Muscle of leg (tissue), 16 donors: Measurements from ENCODE around the gene ACSBG1. TPM values are rescaled to one million over a fixed set of nuclear protein-coding genes. Genes with fewer than 3 reads are reported as not detected.
A peak's percentile ranks its signal among the peaks of the same experiment; 100 is the strongest.

Experiments
- DNase-seq: peaks from one replicate; pipeline ENCODE4 v3.0.0; 2013
- H3K27ac ChIP-seq: one replicate; pipeline ENCODE4 v1.5.1; 2013; ENCODE audit warnings: mild to moderate bottlenecking, low read length, control low read depth
- H3K27me3 ChIP-seq: one replicate; pipeline ENCODE4 v1.6.1; 2013; ENCODE audit warnings: low read length; ENCODE audit not compliant: control insufficient read depth, insufficient read depth
- H3K36me3 ChIP-seq: one replicate; pipeline ENCODE4 v1.6.1; 2013; ENCODE audit warnings: low read length; ENCODE audit not compliant: control insufficient read depth, insufficient read depth
- H3K4me1 ChIP-seq: one replicate; pipeline ENCODE4 v1.6.1; 2013; ENCODE audit warnings: low read length; ENCODE audit not compliant: control insufficient read depth, insufficient read depth
- H3K4me3 ChIP-seq: one replicate; pipeline ENCODE4 v1.5.1; 2013; ENCODE audit warnings: low read length, control low read depth
- H3K9me3 ChIP-seq: replicated peaks from 2 replicates; pipeline ENCODE4 v1.6.1; 2013; ENCODE audit warnings: low read depth, low read length; ENCODE audit not compliant: control insufficient read depth
- WGBS: methylation state at CpG from one replicate; pipeline ENCODE4 v1.1.5; 2013; ENCODE audit warnings: missing lambda C conversion rate; ENCODE audit not compliant: insufficient coverage; 5-methylcytosine and 5-hydroxymethylcytosine counted together
- long read RNA-seq, 11 donors: transcript quantifications; one replicate each; lab custom pipeline, GENCODE V29; 2026
- polyA plus RNA-seq, 8 donors: library from polyadenylated mRNA; unstranded; fragments of 120-200 nt; gene quantifications; one replicate each; pipeline versions ENCODE4 v1.2.1 to v1.2.3, GENCODE V29; 2013; ENCODE audit warnings: inconsistent platforms in 1 of 8, low replicate concordance in 1 of 8; ENCODE audit not compliant: insufficient read length in 8 of 8, insufficient read depth in 1 of 8
- total RNA-seq: library from RNA; stranded (reverse); fragments of 120-200 nt; gene quantifications from one replicate; pipeline ENCODE4 v1.2.4, GENCODE V29; 2013

ACSBG1 gene
- 0.22 TPM for total RNA-seq
- 1 to 10 TPM in 1 of 8 donors, under 1 TPM in 7; 0.44 to 2.1 (median 0.58) TPM for polyA plus RNA-seq
- long read RNA-seq, donor 1 = 0 reads
- long read RNA-seq, donor 2 = 0 reads
- long read RNA-seq, donor 3 = 0 reads
- long read RNA-seq, donor 4 = 0 reads
- long read RNA-seq, donor 5, partial matches to known transcripts = 49 of 49 reads
- long read RNA-seq, donor 5, other reads (novel, unspliced or antisense) = 0 of 49 reads
- long read RNA-seq, donor 6 = 0 reads
- long read RNA-seq, donor 7, partial matches to known transcripts = 0 of 9 reads
- long read RNA-seq, donor 7, other reads (novel, unspliced or antisense) = 9 of 9 reads
- long read RNA-seq, donor 8 = 0 reads
- long read RNA-seq, donor 9 = 0 reads
- long read RNA-seq, donor 10 = 0 reads
- long read RNA-seq, donor 11 = 0 reads

DNA sequence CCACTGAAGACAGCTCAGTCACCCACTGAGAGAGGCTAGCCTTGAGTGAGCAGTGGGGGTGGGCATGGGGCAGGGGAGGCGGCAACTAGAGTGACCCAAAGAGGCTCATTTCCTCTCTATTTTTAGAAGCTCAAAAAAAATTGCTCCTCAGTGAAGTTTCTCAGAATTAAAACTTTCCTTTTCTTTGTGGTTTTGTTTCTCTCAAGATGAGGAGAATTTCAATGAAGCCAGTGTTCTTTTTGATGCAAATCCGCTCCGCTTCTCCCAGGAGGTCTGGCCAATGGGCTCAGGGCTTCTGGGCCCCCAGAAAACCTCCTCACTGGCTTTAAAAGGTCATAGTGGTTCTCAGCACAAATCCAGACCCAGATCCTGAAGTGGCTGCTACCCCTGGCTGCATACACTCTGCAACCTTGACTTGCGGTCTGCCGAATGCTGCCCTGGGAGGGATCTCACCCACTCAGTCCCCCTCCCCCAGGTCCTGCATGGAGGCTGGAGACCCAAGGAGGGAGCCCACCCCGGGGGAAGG, at the start of gene ACSBG1:
TSS of gene ACSBG1 (minus strand) at position 51 of the 526 bp plus-strand sequence. CDS start 64 bp downstream, outside the sequence.
- Histone ChIP-seq H3K9me3 (no peaks in the 10 kb centered on the region), H3K27ac (no peak within 1 kb of the TSS)
- 61% methylated on average over 2 of the region's 6 CpGs for WGBS

DNA sequence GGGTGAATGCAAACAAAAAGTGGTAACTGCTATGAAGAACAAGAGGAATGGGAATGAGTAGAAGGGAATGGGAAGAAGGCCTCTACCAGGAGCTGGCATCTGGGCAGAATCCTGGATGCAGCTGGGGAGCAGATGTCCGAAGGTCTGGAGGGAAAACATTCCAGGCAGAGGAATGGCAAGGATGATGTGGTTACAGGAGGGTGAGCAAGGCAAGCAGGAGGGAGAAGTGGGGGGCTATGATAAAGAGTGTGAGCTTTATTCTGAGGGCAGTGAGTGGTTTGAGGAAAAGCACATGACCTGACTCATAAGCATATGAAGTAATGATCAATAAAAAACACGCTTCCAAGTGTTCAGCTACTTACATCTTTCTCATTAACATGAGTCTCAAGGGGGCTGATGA, 48.0 kb upstream of the ACSBG1 start:
- WGBS = 94% methylated on average over 1 of the region's 2 CpGs
- no peak for DNase-seq
- no peak overlapping the region for H3K4me3 ChIP-seq
- H3K27ac ChIP-seq = no peak overlapping the region
- no peaks in the 10 kb centered on the region for H3K27me3 ChIP-seq
- no peaks in the 10 kb centered on the region for H3K9me3 ChIP-seq
- peaks cover 71% of the 10 kb centered on the region for H3K36me3 ChIP-seq
- H3K4me1 ChIP-seq = peaks cover 4% of the 10 kb centered on the region

More for the DNA sequence above, at the start of gene ACSBG1:
- Histone ChIP-seq H3K4me1 (peaks cover 2% of the 10 kb centered on the region), H3K36me3 (no peaks in the 10 kb centered on the region), H3K4me3 (no peak within 1 kb of the TSS), H3K27me3 (peaks cover 2% of the 10 kb centered on the region)
- DNase-seq = no peak

DNA sequence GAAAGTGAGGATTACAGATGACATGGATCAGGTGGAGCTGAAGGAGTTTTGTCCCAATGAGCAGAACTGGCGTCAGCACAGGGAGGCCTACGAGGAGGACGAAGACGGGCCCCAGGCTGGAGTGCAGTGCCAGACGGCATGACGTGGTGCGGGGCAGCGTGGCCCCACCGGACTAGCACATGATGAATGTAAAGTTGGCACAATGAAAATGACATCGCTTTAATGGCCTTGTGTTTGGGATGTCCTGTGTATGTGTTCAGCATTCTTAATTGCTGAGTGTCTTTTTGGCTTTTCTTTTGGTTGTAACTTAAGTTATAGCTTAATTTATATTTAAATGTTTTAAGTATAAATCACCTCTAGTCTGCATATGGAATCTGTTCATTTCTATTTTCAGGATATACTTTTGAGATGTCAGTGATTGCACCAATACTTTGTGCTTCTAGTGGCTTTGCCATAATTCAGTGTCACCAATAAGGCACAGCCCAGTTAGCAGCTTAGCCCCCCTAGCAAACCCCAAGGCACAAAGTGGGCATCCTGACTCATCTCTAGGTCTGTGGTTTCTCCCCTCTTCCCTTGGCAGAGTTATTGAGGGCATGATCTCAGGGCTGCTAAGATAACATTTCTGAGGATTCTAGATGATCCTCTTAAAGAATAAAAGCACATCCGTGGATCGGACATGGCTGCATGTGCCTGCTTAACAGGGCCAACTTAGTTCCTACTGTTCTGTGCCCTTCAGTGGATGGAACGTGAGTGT, 46.1 kb upstream of the ACSBG1 start:
- no peak overlapping the region for H3K4me3 ChIP-seq
- H3K4me1 ChIP-seq = peaks cover 10% of the 10 kb centered on the region
- H3K27me3 ChIP-seq = no peaks in the 10 kb centered on the region
- peaks cover 68% of the 10 kb centered on the region for H3K36me3 ChIP-seq
- WGBS = 90% methylated on average over 12 of the region's 13 CpGs
- no peaks in the 10 kb centered on the region for H3K9me3 ChIP-seq
- no peak overlapping the region for H3K27ac ChIP-seq
- DNase-seq = no peak

GRCh38 chr15:78276064-78276943, 41.9 kb upstream of the ACSBG1 start:
- peaks cover 8% of the 10 kb centered on the region for H3K4me1 ChIP-seq
- no peak overlapping the region for H3K4me3 ChIP-seq
- peaks cover 55% of the 10 kb centered on the region for H3K36me3 ChIP-seq
- peak overlapping the region; percentile 85 for H3K27ac ChIP-seq
- DNase-seq = peak; percentile 27
- H3K9me3 ChIP-seq = no peaks in the 10 kb centered on the region
- WGBS = 75% methylated on average over 3 of the region's 6 CpGs
- no peaks in the 10 kb centered on the region for H3K27me3 ChIP-seq

- no peak overlapping the region for H3K27ac ChIP-seq
- WGBS = no CpG with 5 or more reads among the region's 5 CpGs
Measured at GRCh38 chr15:78274994-78275393, 40.6 kb upstream of the ACSBG1 start.

GRCh38 chr15:78272776-78273175, 38.4 kb upstream of the ACSBG1 start:
- H3K36me3 ChIP-seq = peaks cover 30% of the 10 kb centered on the region
- 100% methylated on average over 1 of the region's 3 CpGs for WGBS
- H3K27ac ChIP-seq = no peak overlapping the region

More at GRCh38 chr15:78274994-78275393, 40.6 kb upstream of the ACSBG1 start:
- H3K36me3 ChIP-seq = peaks cover 46% of the 10 kb centered on the region
- no peak overlapping the region for H3K4me3 ChIP-seq
- no peak for DNase-seq
- H3K9me3 ChIP-seq = no peaks in the 10 kb centered on the region
- H3K27me3 ChIP-seq = no peaks in the 10 kb centered on the region
- H3K4me1 ChIP-seq = peaks cover 8% of the 10 kb centered on the region

DNA sequence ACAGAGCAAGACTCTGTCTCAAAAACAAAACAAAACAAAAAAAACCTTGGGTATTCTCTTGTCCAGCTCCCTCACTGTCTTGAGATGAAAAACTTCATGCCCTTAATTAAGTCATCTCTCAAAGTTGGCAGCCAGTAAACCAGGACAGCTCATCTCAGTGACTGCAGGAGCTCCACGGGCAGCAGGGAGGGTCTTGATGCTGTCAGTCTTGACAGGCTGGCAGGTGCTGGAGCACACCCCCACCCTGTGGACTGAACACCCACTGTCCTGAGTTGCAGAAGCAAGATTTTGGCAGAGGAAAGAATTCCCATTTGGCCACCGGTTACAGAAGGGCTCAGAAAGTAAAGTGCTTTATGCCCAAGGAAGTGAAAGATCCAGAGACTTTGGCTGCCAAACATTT, 38.0 kb upstream of the ACSBG1 start:
- Histone ChIP-seq H3K27ac (no peak overlapping the region), H3K4me1 (peaks cover 12% of the 10 kb centered on the region), H3K9me3 (no peaks in the 10 kb centered on the region), H3K27me3 (no peaks in the 10 kb centered on the region), H3K4me3 (no peak overlapping the region), H3K36me3 (peaks cover 26% of the 10 kb centered on the region)
- no peak for DNase-seq
- WGBS = 80% methylated on average over 1 of the region's 2 CpGs

More at GRCh38 chr15:78272776-78273175, 38.4 kb upstream of the ACSBG1 start:
- Histone ChIP-seq H3K4me1 (peaks cover 14% of the 10 kb centered on the region), H3K27me3 (no peaks in the 10 kb centered on the region), H3K4me3 (no peak overlapping the region), H3K9me3 (no peaks in the 10 kb centered on the region)
- no peak for DNase-seq

- Histone ChIP-seq H3K27me3 (no peaks in the 10 kb centered on the region), H3K9me3 (no peaks in the 10 kb centered on the region), H3K4me1 (peaks cover 16% of the 10 kb centered on the region), H3K4me3 (peak overlapping the region; percentile 3), H3K36me3 (peaks cover 4% of the 10 kb centered on the region), H3K27ac (peak overlapping the region; percentile 84)
- no peak for DNase-seq
- no CpG with 5 or more reads among the region's 2 CpGs for WGBS
Measured at GRCh38 chr15:78266806-78267205, 32.4 kb upstream of the ACSBG1 start.

GRCh38 chr15:78266229-78266628, 31.9 kb upstream of the ACSBG1 start:
- H3K36me3 ChIP-seq = peaks cover 4% of the 10 kb centered on the region
- peak overlapping the region; percentile 3 for H3K4me3 ChIP-seq
- no peak for DNase-seq
- H3K9me3 ChIP-seq = no peaks in the 10 kb centered on the region
- peaks cover 16% of the 10 kb centered on the region for H3K4me1 ChIP-seq
- peak overlapping the region; percentile 84 for H3K27ac ChIP-seq
- no peaks in the 10 kb centered on the region for H3K27me3 ChIP-seq
